K562 (cell line): ENCODE results near the gene PIP5K1B. TPM values are rescaled to one million over a fixed set of nuclear protein-coding genes. Genes with fewer than 3 reads are reported as not detected.
A peak's percentile ranks its signal among the peaks of the same experiment; 100 is the strongest.

Source experiments
- BRF2 ChIP-seq: IDR thresholded peaks from 3 replicates; pipeline ENCODE4 v1.6.1; 2011; ENCODE audit warnings: borderline replicate concordance, mild to moderate bottlenecking; ENCODE audit not compliant: insufficient read length, insufficient read depth
- FOXP4 ChIP-seq: sonication (generic); formaldehyde crosslinking; IDR thresholded peaks from 2 replicates; pipeline ENCODE4 v1.8.0; 2022; ENCODE audit warnings: mild to moderate bottlenecking, missing genetic modification reagents, borderline replicate concordance
- HES1 ChIP-seq: fragments of 450-650 bp; IDR thresholded peaks from 2 replicates; pipeline ENCODE4 v1.6.1; 2016; ENCODE audit warnings: low read depth, mild to moderate bottlenecking, moderate library complexity
- KLF10 ChIP-seq: fragments of 250-450 bp; sonication (Bioruptor Pico); IDR thresholded peaks from 2 replicates; pipeline ENCODE4 v1.6.1; 2021; ENCODE audit warnings: matching md5 sums
- MAFG ChIP-seq: fragments of 450-650 bp; conservative IDR thresholded peaks from 2 replicates; pipeline ENCODE4 v1.6.1; 2016; ENCODE audit warnings: missing genetic modification characterization, missing compliant biosample characterization
- MNT ChIP-seq, 2 experiments: fragments of 450-650 bp; conservative IDR thresholded peaks; 2 replicates each; pipeline ENCODE4 v1.6.1; 2017; ENCODE audit warnings: mild to moderate bottlenecking in 2 of 2, moderate library complexity in 2 of 2
- NR2C1 ChIP-seq, 2 experiments: fragments of 450-650 bp; IDR thresholded peaks; 2 replicates each; pipeline ENCODE4 v1.6.1; 2017; ENCODE audit warnings: mild to moderate bottlenecking in 2 of 2, antibody characterized with exemption in 1 of 2, inconsistent platforms in 1 of 2, missing compliant biosample characterization in 1 of 2, missing genetic modification characterization in 1 of 2
- PCBP2 ChIP-seq: fragments of 200-400 bp; formaldehyde crosslinking; IDR thresholded peaks from 2 replicates; pipeline ENCODE4 v1.6.1; 2018; ENCODE audit warnings: low read length, low read depth, mild to moderate bottlenecking, moderate library complexity; ENCODE audit not compliant: poor library complexity, severe bottlenecking
- PHTF2 ChIP-seq: fragments of 250-450 bp; sonication (Bioruptor Pico); IDR thresholded peaks from 2 replicates; pipeline ENCODE4 v1.5.0; 2021; ENCODE audit warnings: mild to moderate bottlenecking
- POLR3G ChIP-seq: IDR thresholded peaks from 2 replicates; pipeline ENCODE4 v1.6.1; 2011; ENCODE audit not compliant: insufficient read length, insufficient replicate concordance; ENCODE audit errors: extremely low read depth
- SMC3 ChIP-seq: conservative IDR thresholded peaks from 2 replicates; pipeline ENCODE4 v1.6.1; 2011; ENCODE audit warnings: low read depth, low read length, improper control_type of control experiment; ENCODE audit not compliant: insufficient read depth
- TCF3 ChIP-seq: sonication (generic); formaldehyde crosslinking; IDR thresholded peaks from 2 replicates; pipeline ENCODE4 v1.4.0; 2020; ENCODE audit warnings: mild to moderate bottlenecking, missing genetic modification reagents
- THRAP3 ChIP-seq: fragments of 450-650 bp; IDR thresholded peaks from 2 replicates; pipeline ENCODE4 v1.6.1; 2016; ENCODE audit warnings: mild to moderate bottlenecking, inconsistent platforms, borderline replicate concordance
- USF1 ChIP-seq: sonication (generic); formaldehyde crosslinking; IDR thresholded peaks from 2 replicates; pipeline ENCODE4 v1.9.0; 2022; ENCODE audit warnings: mild to moderate bottlenecking, missing genetic modification reagents
- ZFP1 ChIP-seq: fragments of 450-650 bp; formaldehyde crosslinking; IDR thresholded peaks from 2 replicates; pipeline ENCODE4 v1.4.0; 2020; ENCODE audit warnings: mild to moderate bottlenecking, mixed read lengths
- ZMIZ1 ChIP-seq, 2 experiments: fragments of 150-350 bp in 1 of 2; IDR thresholded peaks; 2 replicates each; pipeline ENCODE4 v1.6.1; 2012 to 2016; ENCODE audit warnings: low read depth in 2 of 2, low read length in 2 of 2, mild to moderate bottlenecking in 1 of 2, moderate library complexity in 1 of 2
- ZNF79 ChIP-seq: fragments of 250-450 bp; sonication (Bioruptor Pico); IDR thresholded peaks from 2 replicates; pipeline ENCODE4 v1.4.0; 2020; ENCODE audit warnings: low read depth, mild to moderate bottlenecking, moderate library complexity
- polyA plus RNA-seq, 8 experiments: library from polyadenylated mRNA; depleted of rRNA in 4 of 8; stranded (reverse) in 5 of 8; unstranded in 3 of 8; fragments of >200 nt; fragmentation: Nextera tagmentation in 2 of 8; fragmentation: Illumina TruSeq in 1 of 8; extraction: Ambion mirVana in 2 of 8; extraction: Trizol in 1 of 8; gene quantifications; 2 replicates each; pipeline versions ENCODE4 v1.2.1 to v1.2.3, GENCODE V29; 2011 to 2014; ENCODE audit warnings: inconsistent platforms in 1 of 8, missing spikeins in 1 of 8
- total RNA-seq, 7 experiments: library from RNA; depleted of rRNA in 6 of 7; stranded (reverse); fragments of >200 nt in 6 of 7; fragmentation: Illumina TruSeq in 2 of 7; extraction: Trizol in 2 of 7; gene quantifications; 2 replicates each; pipeline versions ENCODE4 v1.2.1 to v1.2.3, GENCODE V29; 2011 to 2021; ENCODE audit warnings: low replicate concordance in 1 of 7

The PIP5K1B gene
- total and polyA plus RNA-seq, 9 of the 15 experiments (the other 6 are each of a cell fraction or from before 2014, with no cell fraction given): 3.1 to 12.9 (median 7.4) TPM

- TF ChIP-seq HES1: no peak
- TF ChIP-seq KLF10: no peak
- no peak for TF ChIP-seq FOXP4 (CRISPR knock-in tag)
- no peak for TF ChIP-seq ZNF79 (CRISPR knock-in tag)
- no peak for TF ChIP-seq USF1 (CRISPR knock-in tag)
- no peak for TF ChIP-seq NR2C1 (IDR thresholded peaks at IDR 0.05)
- TF ChIP-seq NR2C1 (tag; IDR thresholded peaks at IDR 0.05): no peak
- TF ChIP-seq PHTF2 (CRISPR knock-in tag): no peak
- TF ChIP-seq PCBP2: no peak
- no peak for TF ChIP-seq POLR3G
- no peak for TF ChIP-seq BRF2
- no peak for TF ChIP-seq MAFG (tag)
- no peak for TF ChIP-seq ZMIZ1 (IDR thresholded peaks at IDR 0.05; ENCODE audit: low read depth in 2 of 2, low read length in 2 of 2)
- no peak for TF ChIP-seq ZFP1 (CRISPR knock-in tag)
- TF ChIP-seq TCF3 (CRISPR knock-in tag): peak; percentile 71
- no peak for TF ChIP-seq MNT (conservative IDR thresholded peaks at IDR 0.05)
- no peak for TF ChIP-seq THRAP3
- no peak for TF ChIP-seq SMC3
These were observed 15.7 kb downstream of the PIP5K1B start (continued) for GRCh38 chr9:68720656-68721313.
